HG02588 (cell line): ENCODE measurements around the gene ASPSCR1.
A peak's percentile ranks its signal among the peaks of the same experiment; 100 is the strongest.

Experiments used
- ATAC-seq: cut with Tn5 transposase; IDR thresholded peaks from one replicate; pipeline ENCODE4 v1.9.1; 2021; ENCODE audit warnings: mild to moderate bottlenecking, moderate library complexity; ENCODE audit not compliant: unreplicated experiment

ASPSCR1 gene

GRCh38 chr17:82064433-82065192 is 87.2 kb downstream of the ASPSCR1 start:
- no peak for ATAC-seq

GRCh38 chr17:82065193-82065637 is 87.8 kb downstream of the ASPSCR1 start:
- peak; percentile 9 for ATAC-seq

- peak; percentile 71 for ATAC-seq
Observed at GRCh38 chr17:82065638-82066303, 88.3 kb downstream of the ASPSCR1 start, which contains the start of gene DUS1L. Gene DUS1L (minus strand): TSS chr17:82065804. CDS start chr17:82065059, 745 bp downstream.
